ENCODE measurements around the gene KIF26B.

The KIF26B gene

GRCh38 chr1:245229051-245229450 lies 74.3 kb downstream of the KIF26B start:
- H3K9me3 ChIP-seq (ENCODE audit: control extremely low read depth in 1 of 5, control insufficient read depth in 4 of 5, insufficient read depth in 2 of 5, low read depth in 1 of 5, low read length in 4 of 5): no peaks in the 10 kb centered on the region
- 94% methylated on average over 5 of the region's 8 CpGs for WGBS (ENCODE audit: insufficient coverage)
- POLR2A ChIA-PET: no interaction called here
- no peak overlapping the region for H3K27ac ChIP-seq (ENCODE audit: insufficient read depth in 1 of 2, low read depth in 1 of 2, low read length in 2 of 2, poor library complexity in 1 of 2, severe bottlenecking in 2 of 2)
- DNase-seq: no peak
- H3K36me3 ChIP-seq (ENCODE audit: control insufficient read depth in 4 of 4, insufficient read depth in 4 of 4, low read length in 3 of 4): no peaks in the 10 kb centered on the region
- peaks cover 0 to 2% (median 0%) of the 10 kb centered on the region in 5 experiments for H3K27me3 ChIP-seq (replicated peaks in 2 of 5; ENCODE audit: control insufficient read depth in 4 of 5, insufficient read depth in 5 of 5, low read length in 4 of 5)
- no peaks in the 10 kb centered on the region for H3K4me1 ChIP-seq (ENCODE audit: control extremely low read depth in 1 of 4, control insufficient read depth in 4 of 4, insufficient read depth in 4 of 4, low read length in 3 of 4)
- CTCF ChIA-PET: no interaction called here
- H3K4me3 ChIP-seq (ENCODE audit: control insufficient read depth in 1 of 7, extremely low read depth in 1 of 7, insufficient read depth in 4 of 7, low read depth in 2 of 7, low read length in 6 of 7): no peak overlapping the region

DNA sequence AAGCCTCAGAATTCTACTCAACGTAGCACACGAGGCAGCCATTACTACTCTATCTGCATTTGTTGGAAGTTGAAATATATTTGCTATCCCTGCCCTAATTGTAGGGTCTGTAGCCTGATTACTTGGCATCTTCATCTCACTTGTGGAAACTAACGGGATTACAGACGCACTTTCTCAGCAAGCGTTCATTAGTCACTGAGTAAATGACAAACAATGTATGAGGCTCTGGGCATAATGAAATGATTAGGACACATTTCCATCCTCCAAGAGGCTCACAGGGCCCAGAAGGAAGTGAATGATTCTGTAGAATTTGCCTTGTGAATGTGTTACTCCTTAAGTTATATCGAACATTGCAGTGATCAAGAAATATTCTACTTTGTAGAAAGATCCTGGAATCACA lies 78.1 kb downstream of the KIF26B start:
- no peak overlapping the region for H3K27ac ChIP-seq (ENCODE audit: insufficient read depth in 1 of 2, low read depth in 1 of 2, low read length in 2 of 2, poor library complexity in 1 of 2, severe bottlenecking in 2 of 2)
- 96% methylated on average over 3 of the region's 6 CpGs for whole genome bisulfite sequencing (ENCODE audit: insufficient coverage)
- H3K36me3 ChIP-seq (ENCODE audit: control insufficient read depth in 4 of 4, insufficient read depth in 4 of 4, low read length in 3 of 4): no peaks in the 10 kb centered on the region
- ChIA-PET CTCF (no interaction called here), POLR2A (no interaction called here)
- peaks cover 0 to 7% (median 0%) of the 10 kb centered on the region in 5 experiments for H3K27me3 ChIP-seq (replicated peaks in 2 of 5; ENCODE audit: control insufficient read depth in 4 of 5, insufficient read depth in 5 of 5, low read length in 4 of 5)
- H3K9me3 ChIP-seq (ENCODE audit: control extremely low read depth in 1 of 5, control insufficient read depth in 4 of 5, insufficient read depth in 2 of 5, low read depth in 1 of 5, low read length in 4 of 5): no peaks in the 10 kb centered on the region
- no peak overlapping the region for H3K4me3 ChIP-seq (ENCODE audit: control insufficient read depth in 1 of 7, extremely low read depth in 1 of 7, insufficient read depth in 4 of 7, low read depth in 2 of 7, low read length in 6 of 7)
- H3K4me1 ChIP-seq (ENCODE audit: control extremely low read depth in 1 of 4, control insufficient read depth in 4 of 4, insufficient read depth in 4 of 4, low read length in 3 of 4): no peaks in the 10 kb centered on the region
- DNase-seq: no peak

DNA sequence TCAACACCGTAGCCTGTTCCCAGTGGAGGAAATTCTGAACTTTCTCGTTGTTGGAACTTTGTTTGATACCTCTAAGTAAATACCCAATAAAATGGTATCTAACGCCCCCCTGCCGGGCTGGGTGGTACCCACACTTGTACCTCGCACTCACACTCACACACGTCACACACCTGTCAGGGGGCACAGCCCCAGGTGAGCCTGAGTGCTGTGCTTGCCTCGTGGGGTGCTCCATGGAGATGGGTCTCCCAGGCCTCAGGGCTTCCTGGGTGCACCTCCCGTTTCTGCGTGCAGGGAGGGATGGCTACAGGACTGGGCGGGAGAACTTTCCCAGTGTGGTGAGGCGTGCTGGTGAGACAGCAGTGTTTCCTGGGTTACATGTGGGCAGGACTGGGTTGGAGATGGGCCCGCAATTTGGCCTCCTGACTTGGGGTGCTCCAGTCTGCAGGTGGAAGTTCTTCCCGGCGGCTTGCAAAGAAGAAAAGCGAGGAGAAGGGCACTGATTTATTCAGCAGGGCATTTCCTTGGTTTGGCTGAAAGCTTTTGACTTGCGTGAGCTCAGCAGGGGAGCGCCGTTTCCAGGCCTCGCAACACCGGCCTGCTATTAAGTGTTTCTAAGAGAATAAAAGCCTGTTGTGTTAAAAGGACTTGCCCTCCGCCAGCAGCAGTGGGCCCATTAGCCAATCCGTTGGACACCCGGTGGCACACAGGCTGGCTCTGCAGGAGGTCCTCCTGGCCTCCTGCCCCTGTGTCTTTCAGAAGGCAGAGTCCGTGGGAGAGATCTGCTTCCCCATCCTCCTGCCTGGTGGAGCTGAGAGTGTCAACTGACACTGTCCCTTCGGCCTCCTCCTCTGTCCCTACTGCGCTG lies 79.7 kb downstream of the KIF26B start:
- CTCF ChIA-PET: no interaction called here
- Histone ChIP-seq H3K9me3 (ENCODE audit: control extremely low read depth in 1 of 5, control insufficient read depth in 4 of 5, insufficient read depth in 2 of 5, low read depth in 1 of 5, low read length in 4 of 5) (no peaks in the 10 kb centered on the region), H3K4me1 (ENCODE audit: control extremely low read depth in 1 of 4, control insufficient read depth in 4 of 4, insufficient read depth in 4 of 4, low read length in 3 of 4) (no peaks in the 10 kb centered on the region), H3K36me3 (ENCODE audit: control insufficient read depth in 4 of 4, insufficient read depth in 4 of 4, low read length in 3 of 4) (no peaks in the 10 kb centered on the region), H3K4me3 (ENCODE audit: control insufficient read depth in 1 of 7, extremely low read depth in 1 of 7, insufficient read depth in 4 of 7, low read depth in 2 of 7, low read length in 6 of 7) (no peak overlapping the region), H3K27ac (ENCODE audit: insufficient read depth in 1 of 2, low read depth in 1 of 2, low read length in 2 of 2, poor library complexity in 1 of 2, severe bottlenecking in 2 of 2) (no peak overlapping the region), H3K27me3 (replicated peaks in 2 of 5; ENCODE audit: control insufficient read depth in 4 of 5, insufficient read depth in 5 of 5, low read length in 4 of 5) (peaks cover 0 to 7% (median 0%) of the 10 kb centered on the region in 5 experiments)
- no peak for DNase-seq
- POLR2A ChIA-PET: no interaction called here
- WGBS (ENCODE audit: insufficient coverage): 86% methylated on average over 22 of the region's 26 CpGs

- peaks cover 0 to 7% (median 0%) of the 10 kb centered on the region in 5 experiments for H3K27me3 ChIP-seq (replicated peaks in 2 of 5; ENCODE audit: control insufficient read depth in 4 of 5, insufficient read depth in 5 of 5, low read length in 4 of 5)
- 84% methylated on average over 4 of the region's 6 CpGs for WGBS (ENCODE audit: insufficient coverage)
- no peak overlapping the region for H3K4me3 ChIP-seq (ENCODE audit: control insufficient read depth in 1 of 7, extremely low read depth in 1 of 7, insufficient read depth in 4 of 7, low read depth in 2 of 7, low read length in 6 of 7)
- CTCF ChIA-PET: no interaction called here
- DNase-seq: no peak
- POLR2A ChIA-PET: no interaction called here
- H3K9me3 ChIP-seq (ENCODE audit: control extremely low read depth in 1 of 5, control insufficient read depth in 4 of 5, insufficient read depth in 2 of 5, low read depth in 1 of 5, low read length in 4 of 5): no peaks in the 10 kb centered on the region
- H3K27ac ChIP-seq (ENCODE audit: insufficient read depth in 1 of 2, low read depth in 1 of 2, low read length in 2 of 2, poor library complexity in 1 of 2, severe bottlenecking in 2 of 2): no peak overlapping the region
- no peaks in the 10 kb centered on the region for H3K36me3 ChIP-seq (ENCODE audit: control insufficient read depth in 4 of 4, insufficient read depth in 4 of 4, low read length in 3 of 4)
- H3K4me1 ChIP-seq (ENCODE audit: control extremely low read depth in 1 of 4, control insufficient read depth in 4 of 4, insufficient read depth in 4 of 4, low read length in 3 of 4): no peaks in the 10 kb centered on the region
Measured at GRCh38 chr1:245235156-245235555, 80.4 kb downstream of the KIF26B start.

- ChIA-PET CTCF (no interaction called here), POLR2A (no interaction called here)
- Histone ChIP-seq H3K4me3 (ENCODE audit: control insufficient read depth in 1 of 7, extremely low read depth in 1 of 7, insufficient read depth in 4 of 7, low read depth in 2 of 7, low read length in 6 of 7) (no peak overlapping the region), H3K27me3 (replicated peaks in 2 of 5; ENCODE audit: control insufficient read depth in 4 of 5, insufficient read depth in 5 of 5, low read length in 4 of 5) (peaks cover 0 to 6% (median 0%) of the 10 kb centered on the region in 5 experiments), H3K4me1 (ENCODE audit: control extremely low read depth in 1 of 4, control insufficient read depth in 4 of 4, insufficient read depth in 4 of 4, low read length in 3 of 4) (no peaks in the 10 kb centered on the region), H3K9me3 (ENCODE audit: control extremely low read depth in 1 of 5, control insufficient read depth in 4 of 5, insufficient read depth in 2 of 5, low read depth in 1 of 5, low read length in 4 of 5) (no peaks in the 10 kb centered on the region), H3K27ac (ENCODE audit: insufficient read depth in 1 of 2, low read depth in 1 of 2, low read length in 2 of 2, poor library complexity in 1 of 2, severe bottlenecking in 2 of 2) (no peak overlapping the region), H3K36me3 (ENCODE audit: control insufficient read depth in 4 of 4, insufficient read depth in 4 of 4, low read length in 3 of 4) (no peaks in the 10 kb centered on the region)
- WGBS (ENCODE audit: insufficient coverage): 87% methylated on average over 6 of the region's 6 CpGs
- no peak for DNase-seq
Measured at GRCh38 chr1:245240648-245241165, 85.9 kb downstream of the KIF26B start.

- 97% methylated on average over 13 of the region's 14 CpGs for WGBS (ENCODE audit: insufficient coverage)
- CTCF ChIA-PET: interaction anchor here (0.9 kb wide), 1 partner anchor 38 kb away, joined by 3 read pairs; no protein-coding TSS in a partner anchor
- POLR2A ChIA-PET: no interaction called here
Measured at GRCh38 chr1:245241526-245242130, 86.8 kb downstream of the KIF26B start.

GRCh38 chr1:245242989-245243388 lies 88.2 kb downstream of the KIF26B start:
- WGBS (ENCODE audit: insufficient coverage): no CpG with 5 or more reads among the region's 1 CpG
- H3K27me3 ChIP-seq (replicated peaks in 2 of 5; ENCODE audit: control insufficient read depth in 4 of 5, insufficient read depth in 5 of 5, low read length in 4 of 5): no peaks in the 10 kb centered on the region
- H3K4me3 ChIP-seq (ENCODE audit: control insufficient read depth in 1 of 7, extremely low read depth in 1 of 7, insufficient read depth in 4 of 7, low read depth in 2 of 7, low read length in 6 of 7): no peak overlapping the region
- no peaks in the 10 kb centered on the region for H3K9me3 ChIP-seq (ENCODE audit: control extremely low read depth in 1 of 5, control insufficient read depth in 4 of 5, insufficient read depth in 2 of 5, low read depth in 1 of 5, low read length in 4 of 5)
- no peak overlapping the region for H3K27ac ChIP-seq (ENCODE audit: insufficient read depth in 1 of 2, low read depth in 1 of 2, low read length in 2 of 2, poor library complexity in 1 of 2, severe bottlenecking in 2 of 2)
- H3K36me3 ChIP-seq (ENCODE audit: control insufficient read depth in 4 of 4, insufficient read depth in 4 of 4, low read length in 3 of 4): no peaks in the 10 kb centered on the region
- POLR2A ChIA-PET: no interaction called here
- CTCF ChIA-PET: no interaction called here
- H3K4me1 ChIP-seq (ENCODE audit: control extremely low read depth in 1 of 4, control insufficient read depth in 4 of 4, insufficient read depth in 4 of 4, low read length in 3 of 4): no peaks in the 10 kb centered on the region
- no peak for DNase-seq

More at GRCh38 chr1:245241526-245242130, 86.8 kb downstream of the KIF26B start:
- Histone ChIP-seq H3K4me3 (ENCODE audit: control insufficient read depth in 1 of 7, extremely low read depth in 1 of 7, insufficient read depth in 4 of 7, low read depth in 2 of 7, low read length in 6 of 7) (no peak overlapping the region), H3K4me1 (ENCODE audit: control extremely low read depth in 1 of 4, control insufficient read depth in 4 of 4, insufficient read depth in 4 of 4, low read length in 3 of 4) (no peaks in the 10 kb centered on the region), H3K36me3 (ENCODE audit: control insufficient read depth in 4 of 4, insufficient read depth in 4 of 4, low read length in 3 of 4) (no peaks in the 10 kb centered on the region), H3K9me3 (ENCODE audit: control extremely low read depth in 1 of 5, control insufficient read depth in 4 of 5, insufficient read depth in 2 of 5, low read depth in 1 of 5, low read length in 4 of 5) (no peaks in the 10 kb centered on the region), H3K27ac (ENCODE audit: insufficient read depth in 1 of 2, low read depth in 1 of 2, low read length in 2 of 2, poor library complexity in 1 of 2, severe bottlenecking in 2 of 2) (no peak overlapping the region), H3K27me3 (replicated peaks in 2 of 5; ENCODE audit: control insufficient read depth in 4 of 5, insufficient read depth in 5 of 5, low read length in 4 of 5) (peaks cover 0 to 6% (median 0%) of the 10 kb centered on the region in 5 experiments)
- DNase-seq: no peak

Measured in common myeloid progenitor, CD34-positive (primary cell).